SK-N-SH treated with all-trans-retinoic acid at 6 μM for 48 hours (cell line): Measurements from ENCODE around the gene IKZF2.

Source experiments
- ATAC-seq: fragments of 200-7000 bp; cut with Tn5 transposase; 3 replicates; pipeline ENCODE4 v1.9.1; 2020; ENCODE audit warnings: mild to moderate bottlenecking, moderate library complexity
- ARNTL ChIP-seq: fragments of 450-650 bp; formaldehyde crosslinking; IDR thresholded peaks from 2 replicates; pipeline ENCODE4 v1.5.0; 2020; ENCODE audit warnings: low read depth, mild to moderate bottlenecking, moderate library complexity, borderline replicate concordance
- BACH2 ChIP-seq: fragments of 250-450 bp; sonication (Bioruptor Pico); IDR thresholded peaks from 2 replicates; pipeline ENCODE4 v1.9.0; 2021; ENCODE audit warnings: mild to moderate bottlenecking, borderline replicate concordance
- CREB5 ChIP-seq: fragments of 250-450 bp; sonication (Bioruptor Pico); IDR thresholded peaks from 2 replicates; pipeline ENCODE4 v1.5.1; 2020; ENCODE audit warnings: low read depth, mild to moderate bottlenecking, moderate library complexity
- CSDC2 ChIP-seq: fragments of 250-450 bp; sonication (Bioruptor Pico); IDR thresholded peaks from 2 replicates; pipeline ENCODE4 v1.5.0; 2020; ENCODE audit warnings: mild to moderate bottlenecking, moderate library complexity
- CSRNP3 ChIP-seq: fragments of 250-450 bp; sonication (Bioruptor Pico); IDR thresholded peaks from 2 replicates; pipeline ENCODE4 v1.5.1; 2021; ENCODE audit warnings: mild to moderate bottlenecking, moderate library complexity
- ESRRG ChIP-seq: fragments of 250-450 bp; sonication (Bioruptor Pico); IDR thresholded peaks from 2 replicates; pipeline ENCODE4 v1.6.1; 2021; ENCODE audit warnings: mild to moderate bottlenecking
- GLIS3 ChIP-seq: fragments of 250-450 bp; sonication (Bioruptor Pico); IDR thresholded peaks from 2 replicates; pipeline ENCODE4 v1.5.0; 2020; ENCODE audit warnings: mild to moderate bottlenecking, moderate library complexity
- OSR1 ChIP-seq: fragments of 250-450 bp; sonication (Bioruptor Pico); IDR thresholded peaks from 2 replicates; pipeline ENCODE4 v1.8.0; 2022; ENCODE audit warnings: moderate library complexity, mild to moderate bottlenecking, inconsistent platforms
- PATZ1 ChIP-seq: fragments of 250-450 bp; sonication (Bioruptor Pico); IDR thresholded peaks from 2 replicates; pipeline ENCODE4 v1.8.0; 2020; ENCODE audit warnings: mild to moderate bottlenecking, moderate library complexity, borderline replicate concordance
- POU6F1 ChIP-seq: fragments of 250-450 bp; sonication (Bioruptor Pico); IDR thresholded peaks from 2 replicates; pipeline ENCODE4 v1.8.0; 2021; ENCODE audit warnings: low read depth, mild to moderate bottlenecking, moderate library complexity, borderline replicate concordance
- PPARA ChIP-seq: fragments of 250-450 bp; sonication (Bioruptor Pico); IDR thresholded peaks from 2 replicates; pipeline ENCODE4 v1.5.0; 2020; ENCODE audit warnings: mild to moderate bottlenecking, borderline replicate concordance
- RARB ChIP-seq: fragments of 250-450 bp; sonication (Bioruptor Pico); IDR thresholded peaks from 2 replicates; pipeline ENCODE4 v1.8.0; 2021; ENCODE audit warnings: mild to moderate bottlenecking, moderate library complexity
- SNAI2 ChIP-seq: fragments of 250-450 bp; sonication (Bioruptor Pico); IDR thresholded peaks from 2 replicates; pipeline ENCODE4 v1.5.0; 2020; ENCODE audit warnings: mild to moderate bottlenecking, moderate library complexity
- TCF4 ChIP-seq: fragments of 250-450 bp; sonication (Bioruptor Pico); IDR thresholded peaks from 2 replicates; pipeline ENCODE4 v1.8.0; 2021; ENCODE audit warnings: mild to moderate bottlenecking, moderate library complexity, borderline replicate concordance
- TOX ChIP-seq: fragments of 250-450 bp; sonication (Bioruptor Pico); IDR thresholded peaks from 2 replicates; pipeline ENCODE4 v1.8.0; 2021; ENCODE audit warnings: mild to moderate bottlenecking, moderate library complexity, borderline replicate concordance
- TSHZ2 ChIP-seq: fragments of 250-450 bp; sonication (Bioruptor Pico); IDR thresholded peaks from 2 replicates; pipeline ENCODE4 v1.5.0; 2020; ENCODE audit warnings: mild to moderate bottlenecking, moderate library complexity
- ZC3H10 ChIP-seq: fragments of 250-450 bp; sonication (Bioruptor Pico); IDR thresholded peaks from 2 replicates; pipeline ENCODE4 v1.5.1; 2021; ENCODE audit warnings: mild to moderate bottlenecking, moderate library complexity
- ZFP30 ChIP-seq: fragments of 450-650 bp; formaldehyde crosslinking; IDR thresholded peaks from 2 replicates; pipeline ENCODE4 v1.5.0; 2022; ENCODE audit warnings: mild to moderate bottlenecking, moderate library complexity
- ZNF565 ChIP-seq: fragments of 450-650 bp; formaldehyde crosslinking; conservative IDR thresholded peaks from 2 replicates; pipeline ENCODE4 v1.5.0; 2020; ENCODE audit warnings: low read depth, mild to moderate bottlenecking, moderate library complexity
- ZNF70 ChIP-seq: fragments of 450-650 bp; formaldehyde crosslinking; IDR thresholded peaks from 2 replicates; pipeline ENCODE4 v1.5.0; 2020; ENCODE audit warnings: mild to moderate bottlenecking, moderate library complexity
- ZNF8 ChIP-seq: fragments of 450-650 bp; formaldehyde crosslinking; IDR thresholded peaks from 2 replicates; pipeline ENCODE4 v1.5.0; 2020; ENCODE audit warnings: mild to moderate bottlenecking, moderate library complexity

IKZF2 gene

GRCh38 chr2:213129311-213129710 lies 22.1 kb downstream of the IKZF2 start:
- no peak for TF ChIP-seq GLIS3
- no peak for TF ChIP-seq TSHZ2 (CRISPR knock-in tag)
- no peak for TF ChIP-seq BACH2 (CRISPR knock-in tag)
- TF ChIP-seq ARNTL, result no peak
- TF ChIP-seq CSDC2 (CRISPR knock-in tag), result no peak
- TF ChIP-seq POU6F1 (CRISPR knock-in tag), result no peak
- no peak for TF ChIP-seq ZNF70 (CRISPR knock-in tag)
- TF ChIP-seq ZFP30 (CRISPR knock-in tag), result no peak
- no peak for TF ChIP-seq CREB5 (CRISPR knock-in tag)
- TF ChIP-seq ZNF8 (CRISPR knock-in tag), result no peak
- no peak for TF ChIP-seq PATZ1 (CRISPR knock-in tag)
- TF ChIP-seq RARB (CRISPR knock-in tag), result no peak
- TF ChIP-seq ZC3H10 (CRISPR knock-in tag), result no peak
- TF ChIP-seq TCF4, result no peak
- TF ChIP-seq TOX (CRISPR knock-in tag), result no peak
- no peak for TF ChIP-seq PPARA
- TF ChIP-seq OSR1 (CRISPR knock-in tag), result no peak
- no peak for TF ChIP-seq SNAI2
- TF ChIP-seq CSRNP3 (CRISPR knock-in tag), result no peak
- ATAC-seq, result no peak

- TF ChIP-seq PATZ1 (CRISPR knock-in tag) (no peak), CSRNP3 (CRISPR knock-in tag) (no peak), PPARA (no peak), SNAI2 (no peak), TOX (CRISPR knock-in tag) (no peak), ESRRG (CRISPR knock-in tag) (no peak), CREB5 (CRISPR knock-in tag) (no peak), ZNF565 (no peak), ZFP30 (CRISPR knock-in tag) (no peak), ZNF70 (CRISPR knock-in tag) (no peak), TSHZ2 (CRISPR knock-in tag) (no peak), BACH2 (CRISPR knock-in tag) (no peak)
- no peak for ATAC-seq
These were observed 25.6 kb downstream of the IKZF2 start for GRCh38 chr2:213125646-213126347.
